Choroid plexus epithelial cell (primary cell): ENCODE measurements around the gene FAM117A.
A peak's percentile ranks its signal among the peaks of the same experiment; 100 is the strongest.

ENCODE experiments used
- DNase-seq: peaks from one replicate; pipeline ENCODE4 v3.0.0-alpha.2; 2010; ENCODE audit warnings: low read depth
- H3K4me3 ChIP-seq: 2 replicates; pipeline ENCODE4 v1.5.1; 2011; ENCODE audit warnings: low read depth, mild to moderate bottlenecking, control low read depth, low read length, moderate library complexity
- CTCF ChIP-seq: conservative IDR thresholded peaks from 2 replicates; pipeline ENCODE4 v1.5.1; 2011; ENCODE audit warnings: low read depth, mild to moderate bottlenecking, control low read depth, inconsistent platforms, low read length, moderate library complexity

The FAM117A gene

GRCh38 chr17:49763735-49764558 is at the start of gene FAM117A:
Gene FAM117A (minus strand): TSS chr17:49764131. CDS start chr17:49764087, 44 bp downstream.
- peak; percentile 99 for DNase-seq
- peak within 1 kb of the TSS; percentile 65 for H3K4me3 ChIP-seq
- no peak for TF ChIP-seq CTCF

GRCh38 chr17:49809056-49809455 is 45.1 kb upstream of the FAM117A start:
- no peak for DNase-seq
- TF ChIP-seq CTCF, result no peak

GRCh38 chr17:49798738-49799137 is 34.8 kb upstream of the FAM117A start:
- TF ChIP-seq CTCF, result no peak
- DNase-seq, result no peak
- no peak overlapping the region for H3K4me3 ChIP-seq

More at GRCh38 chr17:49809056-49809455, 45.1 kb upstream of the FAM117A start:
- no peak overlapping the region for H3K4me3 ChIP-seq

GRCh38 chr17:49798182-49798581 is 34.3 kb upstream of the FAM117A start:
- TF ChIP-seq CTCF, result no peak
- peak; percentile 31 for DNase-seq
- H3K4me3 ChIP-seq, result no peak overlapping the region

- no peak for DNase-seq
- no peak overlapping the region for H3K4me3 ChIP-seq
- TF ChIP-seq CTCF, result no peak
These were observed 31.4 kb upstream of the FAM117A start for GRCh38 chr17:49795372-49795771.

- no peak for TF ChIP-seq CTCF
- no peak for DNase-seq
- no peak overlapping the region for H3K4me3 ChIP-seq
These were observed 29.4 kb upstream of the FAM117A start for GRCh38 chr17:49793309-49793708.

GRCh38 chr17:49789243-49789578 is 25.3 kb upstream of the FAM117A start:
- peak overlapping the region; percentile 66 for H3K4me3 ChIP-seq
- no peak for TF ChIP-seq CTCF
- DNase-seq, result no peak
